Adrenal gland (tissue), 12 donors: Measurements from ENCODE around the gene ANXA8. TPM values are rescaled to one million over a fixed set of nuclear protein-coding genes. Genes with fewer than 3 reads are reported as not detected.

Source experiments
- DNase-seq, 7 donors: peaks; one replicate each; pipeline ENCODE4 v3.0.0-alpha.2; 2019 to 2020
- H3K27ac ChIP-seq, 5 donors: fragments of 200-600 bp; sonication (generic) in 4 of 5; 1 replicate in 3 of 5; 2 replicates in 2 of 5; pipeline versions ENCODE4 v1.5.1 to v1.8.0; 2016 to 2020; ENCODE audit warnings: mild to moderate bottlenecking in 1 of 5
- H3K27me3 ChIP-seq: fragments of 200-600 bp; 2 replicates; pipeline ENCODE4 v1.8.0; 2021
- H3K36me3 ChIP-seq, 2 donors: fragments of 200-600 bp; replicated peaks in 1 of 2; 1 replicate in 1 of 2; 2 replicates in 1 of 2; pipeline versions ENCODE4 v1.5.1 to v1.8.0; 2018 to 2022
- H3K4me1 ChIP-seq, 2 donors: fragments of 200-600 bp; replicated peaks in 1 of 2; 1 replicate in 1 of 2; 2 replicates in 1 of 2; pipeline versions ENCODE4 v1.5.1 to v1.8.0; 2018 to 2021
- H3K4me3 ChIP-seq, 4 donors: fragments of 200-600 bp; sonication (generic) in 3 of 4; one replicate each; pipeline ENCODE4 v1.5.1; 2016 to 2018
- H3K9me3 ChIP-seq, 3 donors: fragments of 200-600 bp; sonication (generic) in 1 of 3; replicated peaks in 1 of 3; 1 replicate in 2 of 3; 2 replicates in 1 of 3; pipeline versions ENCODE4 v1.5.1 to v1.8.0; 2016 to 2021
- CTCF ChIP-seq, 6 experiments: fragments of 450-650 bp in 4 of 6; fragments of 200-600 bp in 2 of 6; sonication (generic) in 1 of 6; IDR thresholded peaks; 1 replicate in 5 of 6; 2 replicates in 1 of 6; pipeline versions ENCODE4 v1.5.1 to v1.8.0; 2016 to 2021; ENCODE audit warnings: antibody characterized with exemption in 6 of 6, mild to moderate bottlenecking in 2 of 6, moderate library complexity in 1 of 6
- POLR2A ChIP-seq, 2 donors: fragments of 450-650 bp; IDR thresholded peaks; one replicate each; pipeline ENCODE4 v1.6.1; 2017; ENCODE audit warnings: antibody characterized with exemption in 2 of 2, mild to moderate bottlenecking in 2 of 2, moderate library complexity in 1 of 2
- WGBS, 4 donors: extraction: QIAGEN DNeasy Blood & Tissue Kit in 2 of 4; methylation state at CpG; one replicate each; pipeline versions ENCODE4 v1.1.5 to v1.1.7; 2013 to 2017; 5-methylcytosine and 5-hydroxymethylcytosine counted together
- intact Hi-C, 2 donors: fragments of 100-400 bp; cut with DNase I; formaldehyde crosslinking; loops; one replicate each; pipeline versions ENCODE4 v1.14.1 to v1.15.0; 2022 to 2023
- polyA plus RNA-seq, 3 donors: library from polyadenylated mRNA; stranded (reverse); fragments of 200-250 nt in 2 of 3; fragments of 350-450 nt in 1 of 3; fragmentation: Illumina TruSeq in 1 of 3; extraction: RNeasy Lipid Tissue Mini Kit (QIAGEN cat#74804) in 1 of 3; gene quantifications; one replicate each; pipeline ENCODE4 v1.2.3, GENCODE V29; 2013 to 2014
- total RNA-seq, 9 donors: library from RNA; depleted of rRNA in 4 of 9; stranded (reverse); fragments of >200 nt in 4 of 9; fragments of 120-200 nt in 1 of 9; fragmentation: NEBNext Ultra II Directional in 1 of 9; extraction: Animal tissue kit (Norgen Biotek cat#: 25700) in 1 of 9; gene quantifications; one replicate each; pipeline versions ENCODE4 v1.1.0 to v1.2.4, GENCODE V29; 2013 to 2023
- donor health status: healthy with polysubstance abuse.
- donor health status: Bipolar disorder and iron deficiency.
- donor health status: DM: yes; HTN: yes; CAD: no.
- donor health status: DM: no; HTN: no; CAD: no.
- donor health status: DM: no; HTN: no; CAD: no.
- donor health status: DM: yes; HTN: yes; CAD: no.

The ANXA8 gene
- total and polyA plus RNA-seq, 12 donors, result 0.33 to 2.2 (median 0.81) TPM; not detected in 3

DNA sequence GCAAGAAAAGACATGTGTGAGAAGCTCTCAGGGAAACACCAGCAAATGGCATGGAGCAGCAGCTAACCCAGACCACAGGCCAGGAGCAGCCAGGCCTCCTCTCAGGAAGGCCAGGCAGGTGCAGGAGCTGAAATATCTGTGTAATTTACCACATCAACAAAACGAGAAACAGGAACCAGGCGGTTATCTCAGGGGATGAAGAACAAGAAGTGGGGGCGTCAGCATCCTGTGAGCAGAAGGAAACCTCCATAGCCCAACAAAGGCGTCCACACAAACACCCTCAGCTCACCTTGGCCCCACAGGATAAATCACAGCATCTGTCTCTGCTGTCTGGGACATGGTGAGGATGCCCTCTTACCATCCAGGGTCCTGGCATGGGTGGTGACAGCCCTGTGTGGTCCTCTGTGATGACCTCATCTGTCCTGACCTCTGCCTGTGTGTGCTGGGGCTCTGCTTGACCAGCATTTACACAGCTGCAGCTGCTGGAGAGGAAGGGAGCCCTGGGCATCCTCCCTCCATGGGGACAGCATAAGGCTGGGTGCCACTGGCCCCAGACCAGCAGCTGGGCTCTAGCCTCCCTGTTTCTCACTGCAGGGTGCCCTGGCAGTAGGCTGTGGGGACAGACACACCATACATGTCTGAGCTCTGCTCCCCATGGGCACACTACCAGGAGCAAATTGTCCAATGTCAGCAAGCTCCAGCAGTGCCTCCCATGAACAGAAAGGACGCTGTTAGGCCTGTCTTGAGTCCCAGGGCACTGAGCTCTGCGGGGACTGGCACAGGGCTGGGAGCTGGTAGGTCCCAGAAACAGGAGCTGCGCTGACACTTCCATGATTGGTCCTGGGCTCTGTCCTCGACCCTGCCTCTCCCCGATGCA is 34.6 kb downstream of the ANXA8 start:
- peaks cover 0 to 5% (median 0%) of the 10 kb centered on the region in 3 donors for H3K9me3 ChIP-seq
- H3K36me3 ChIP-seq, result no peaks in the 10 kb centered on the region
- intact Hi-C loops, result no loop called here
- H3K4me1 ChIP-seq, result no peaks in the 10 kb centered on the region
- no peak for DNase-seq
- WGBS, 4 donors, result 71 to 79% (median 74%) methylated on average over 6 to 9 of the region's 9 CpGs
- TF ChIP-seq CTCF (IDR thresholded peaks at IDR 0.05) (no peak), POLR2A (IDR thresholded peaks at IDR 0.05) (no peak)
- H3K27ac ChIP-seq, result no peak overlapping the region
- no peaks in the 10 kb centered on the region for H3K27me3 ChIP-seq
- H3K4me3 ChIP-seq, result no peak overlapping the region

GRCh38 chr10:47447705-47448104 is 36.2 kb downstream of the ANXA8 start:
- H3K4me1 ChIP-seq, result no peaks in the 10 kb centered on the region
- H3K27me3 ChIP-seq, result no peaks in the 10 kb centered on the region
- DNase-seq, result no peak
- TF ChIP-seq POLR2A (IDR thresholded peaks at IDR 0.05), result no peak
- TF ChIP-seq CTCF (IDR thresholded peaks at IDR 0.05), result no peak
- H3K36me3 ChIP-seq, result no peaks in the 10 kb centered on the region
- H3K4me3 ChIP-seq, result no peak overlapping the region
- WGBS, 4 donors, result 76 to 84% (median 79%) methylated on average over 2 to 3 of the region's 3 CpGs
- intact Hi-C loops, result no loop called here
- no peak overlapping the region for H3K27ac ChIP-seq
- H3K9me3 ChIP-seq, result peaks cover 0 to 5% (median 0%) of the 10 kb centered on the region in 3 donors

DNA sequence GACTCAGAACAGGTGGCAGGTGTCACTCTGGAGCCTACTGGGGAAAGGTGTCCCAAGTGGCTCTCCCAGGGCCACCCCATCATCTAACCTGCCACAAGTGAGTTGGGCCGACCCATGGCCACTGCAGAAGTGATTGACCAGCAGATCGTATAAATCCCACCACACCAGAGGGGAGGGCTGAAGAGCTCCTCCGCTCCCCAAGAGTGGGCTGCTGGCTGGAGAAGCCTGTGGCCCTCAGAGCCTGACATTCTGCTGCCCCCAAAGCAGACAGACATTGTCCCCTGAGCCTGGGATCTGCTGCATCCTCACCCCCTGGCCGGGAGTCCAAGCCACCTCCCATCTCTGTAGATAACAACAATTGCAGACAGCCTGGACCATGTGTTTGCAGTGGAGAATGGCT is 36.7 kb downstream of the ANXA8 start:
- no peak overlapping the region for H3K27ac ChIP-seq
- H3K4me3 ChIP-seq, result no peak overlapping the region
- intact Hi-C loops, result no loop called here
- 29 to 87% (median 82%) methylated on average over 1 to 4 of the region's 4 CpGs; no CpG with 5 or more reads in 1 of the 4 donors for WGBS, 4 donors
- no peak for DNase-seq
- peaks cover 0 to 5% (median 0%) of the 10 kb centered on the region in 3 donors for H3K9me3 ChIP-seq
- no peaks in the 10 kb centered on the region for H3K4me1 ChIP-seq
- no peaks in the 10 kb centered on the region for H3K27me3 ChIP-seq
- H3K36me3 ChIP-seq, result no peaks in the 10 kb centered on the region
- no peak for TF ChIP-seq POLR2A (IDR thresholded peaks at IDR 0.05)
- no peak for TF ChIP-seq CTCF (IDR thresholded peaks at IDR 0.05)

- no peaks in the 10 kb centered on the region for H3K4me1 ChIP-seq
- no peaks in the 10 kb centered on the region for H3K27me3 ChIP-seq
- no peak overlapping the region for H3K4me3 ChIP-seq
- no peak for TF ChIP-seq POLR2A (IDR thresholded peaks at IDR 0.05)
- no peak for TF ChIP-seq CTCF (IDR thresholded peaks at IDR 0.05)
- no peak for DNase-seq
- 70 to 91% (median 87%) methylated on average over 1 of the region's 1 CpG for WGBS, 4 donors
- no peaks in the 10 kb centered on the region for H3K36me3 ChIP-seq
- intact Hi-C loops, result no loop called here
- H3K27ac ChIP-seq, result no peak overlapping the region
- peaks cover 0 to 5% (median 0%) of the 10 kb centered on the region in 3 donors for H3K9me3 ChIP-seq
Measured at GRCh38 chr10:47445720-47446119, 38.2 kb downstream of the ANXA8 start.
